Renal cortex interstitium (tissue), 11 donors: ENCODE data around the gene FANCC. TPM values are rescaled to one million over a fixed set of nuclear protein-coding genes. Genes with fewer than 3 reads are reported as not detected.

ENCODE experiments used
- DNase-seq, 11 donors: peaks; one replicate each; pipeline ENCODE4 v3.0.0-alpha.2; 2013; ENCODE audit warnings: low read depth in 9 of 11, low spot score in 4 of 11; ENCODE audit errors: extremely low read depth in 1 of 11
- polyA plus RNA-seq, 3 donors: library from polyadenylated mRNA; unstranded; fragments of 120-200 nt; gene quantifications; one replicate each; pipeline ENCODE4 v1.2.1, GENCODE V29; 2013; ENCODE audit not compliant: insufficient read length in 3 of 3

FANCC gene
- polyA plus RNA-seq, 3 donors: 21.4 to 24.4 (median 23.9) TPM

- no peak for DNase-seq
These were observed 135.7 kb downstream of the FANCC start for GRCh38 chr9:95181835-95182234.

GRCh38 chr9:95181226-95181818 is 136.2 kb downstream of the FANCC start:
- no peak for DNase-seq

DNA sequence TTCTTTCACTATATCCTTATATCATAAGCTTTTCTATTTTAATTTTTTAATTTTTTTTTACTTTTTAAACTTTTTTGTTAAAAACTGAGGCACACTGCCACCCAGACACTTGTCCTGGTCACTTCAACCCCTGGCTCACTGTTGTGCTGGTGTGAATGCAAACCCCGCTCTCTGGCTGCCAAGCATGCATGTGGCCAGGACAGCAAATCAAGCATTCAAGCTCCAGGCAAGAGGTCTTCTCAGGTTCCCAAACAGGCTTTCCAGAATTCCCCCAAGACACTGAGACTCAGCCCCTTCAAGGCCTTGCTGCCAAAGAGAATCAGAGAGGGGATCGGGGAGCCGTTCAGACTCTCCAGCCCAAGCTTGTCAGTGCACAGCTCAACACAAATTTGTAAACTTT is 139.9 kb downstream of the FANCC start:
- DNase-seq: no peak

- DNase-seq: no peak
These were observed 140.7 kb downstream of the FANCC start for GRCh38 chr9:95176755-95177319.

GRCh38 chr9:95175523-95175922 is 142.0 kb downstream of the FANCC start:
- DNase-seq: no peak

DNA sequence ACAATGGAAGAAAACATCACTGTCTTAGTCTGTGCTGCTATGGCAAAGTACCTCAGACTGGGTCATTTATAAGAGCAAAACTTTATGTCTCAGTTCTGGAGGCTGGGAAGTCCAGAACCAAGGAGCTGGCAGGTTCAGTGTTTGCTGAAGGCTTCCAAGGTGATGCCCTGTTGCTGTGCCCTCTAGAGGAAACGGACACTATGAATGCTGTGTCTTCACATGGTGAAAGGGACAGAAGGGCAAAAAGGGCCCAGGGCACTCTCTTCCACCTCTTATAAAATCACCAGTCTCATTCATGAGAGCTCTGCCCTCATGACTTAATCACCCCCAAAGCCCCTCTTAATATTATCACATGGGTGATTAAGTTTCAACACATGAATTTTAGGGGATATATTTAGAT is 143.5 kb downstream of the FANCC start:
- no peak for DNase-seq

DNA sequence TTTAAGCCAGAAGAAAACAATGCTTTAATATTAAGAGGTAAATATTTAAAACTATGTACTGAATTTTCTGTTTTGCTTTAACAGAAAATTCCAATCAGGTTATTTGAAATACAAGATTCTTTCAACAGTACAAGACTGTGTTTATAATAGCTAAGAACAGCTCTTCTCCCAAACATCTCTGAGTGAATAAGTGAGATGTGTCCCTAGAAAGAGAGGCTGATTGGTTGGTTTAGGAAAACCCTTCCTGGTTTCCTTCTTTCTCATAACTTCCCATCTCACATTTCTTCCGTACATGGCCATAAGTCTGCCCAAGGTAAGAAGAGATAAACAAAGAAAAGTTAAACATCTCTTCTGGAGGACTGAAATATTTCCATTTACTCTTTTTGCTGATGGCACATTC is 145.9 kb downstream of the FANCC start:
- DNase-seq: no peak

DNA sequence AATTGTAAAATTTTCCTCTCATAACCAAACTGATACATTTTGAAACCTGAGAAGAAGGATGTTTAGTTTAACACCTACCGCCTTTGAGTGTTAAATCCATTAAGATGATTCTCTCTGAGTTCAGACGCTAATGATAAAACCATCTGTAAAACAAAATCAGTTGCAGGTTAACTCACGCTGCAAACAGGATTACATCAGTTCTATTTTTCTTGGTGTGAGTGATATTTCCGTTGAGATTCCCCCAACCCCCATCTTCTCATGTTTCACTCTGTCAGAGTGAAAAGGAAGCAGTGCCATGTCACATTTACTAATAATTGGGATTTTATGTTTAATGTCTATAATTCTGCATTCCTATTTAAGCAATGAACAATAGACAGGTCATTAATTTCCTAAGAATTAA is 146.5 kb downstream of the FANCC start:
- DNase-seq: no peak

- DNase-seq: no peak
These were observed 149.5 kb downstream of the FANCC start for GRCh38 chr9:95167998-95168397.

GRCh38 chr9:95165004-95165403 is 152.5 kb downstream of the FANCC start:
- DNase-seq: no peak

DNA sequence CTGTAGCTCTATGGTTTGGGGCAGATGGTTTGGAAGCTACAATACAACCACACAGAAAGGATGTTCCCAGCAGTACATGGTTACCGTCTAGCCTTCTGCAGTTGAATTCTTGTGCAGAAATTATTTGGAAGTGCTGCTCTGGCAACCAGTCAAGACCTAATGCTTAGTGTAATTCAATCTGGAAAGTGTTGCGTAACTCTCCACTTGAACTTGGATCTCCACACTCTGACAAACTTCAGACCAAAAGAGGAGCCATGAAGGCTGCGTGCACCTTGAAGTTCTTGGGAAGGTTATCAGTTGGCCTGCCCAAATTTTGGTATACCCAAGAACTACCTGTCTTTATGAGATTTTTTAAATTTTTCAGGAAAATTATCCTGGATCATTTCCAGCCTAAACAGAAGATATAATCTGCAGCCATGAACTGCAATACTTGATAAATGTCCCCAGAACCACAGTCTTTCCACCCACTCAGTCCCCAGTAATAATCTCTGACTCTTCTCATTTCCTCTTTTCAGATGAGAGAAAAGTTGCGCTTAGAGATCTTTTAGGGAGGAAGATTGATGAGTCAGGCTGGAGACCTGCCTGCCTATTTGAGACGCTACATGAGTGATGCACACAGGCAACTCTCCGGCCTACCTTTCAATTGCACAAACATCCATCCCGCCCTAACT is 159.9 kb downstream of the FANCC start:
- peak in 6 of 11 donors; percentile 20 to 55 (median 46) for DNase-seq

DNA sequence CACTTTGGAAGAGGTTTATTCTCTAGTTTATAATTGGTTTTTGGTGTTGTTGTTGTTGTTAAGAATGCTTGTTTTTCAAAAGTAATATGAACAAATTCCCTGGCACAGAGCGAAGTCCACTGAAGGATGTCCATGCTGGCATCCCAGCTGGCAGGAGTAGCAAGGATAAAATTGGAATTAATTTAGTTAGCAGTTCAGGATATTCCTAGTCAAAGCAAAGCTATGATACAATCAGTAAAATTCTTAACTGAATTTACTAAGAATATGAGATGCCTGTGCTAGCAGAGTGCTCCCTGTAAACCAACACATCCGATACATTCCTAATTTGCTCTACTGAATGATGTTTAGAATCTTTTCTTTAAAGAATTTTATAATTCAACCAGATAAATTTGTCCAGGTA is 161.4 kb downstream of the FANCC start:
- DNase-seq: no peak

- DNase-seq: no peak
These were observed 162.3 kb downstream of the FANCC start for GRCh38 chr9:95155220-95155619.

- no peak for DNase-seq
These were observed 166.6 kb downstream of the FANCC start for GRCh38 chr9:95150903-95151302.

GRCh38 chr9:95148208-95148520 is 169.3 kb downstream of the FANCC start:
- DNase-seq: no peak

- DNase-seq: no peak
These were observed 169.9 kb downstream of the FANCC start for GRCh38 chr9:95147452-95148207.

- DNase-seq: peak in 10 of 11 donors; percentile 48 to 88 (median 70)
These were observed 173.6 kb downstream of the FANCC start for GRCh38 chr9:95143591-95144561.

DNA sequence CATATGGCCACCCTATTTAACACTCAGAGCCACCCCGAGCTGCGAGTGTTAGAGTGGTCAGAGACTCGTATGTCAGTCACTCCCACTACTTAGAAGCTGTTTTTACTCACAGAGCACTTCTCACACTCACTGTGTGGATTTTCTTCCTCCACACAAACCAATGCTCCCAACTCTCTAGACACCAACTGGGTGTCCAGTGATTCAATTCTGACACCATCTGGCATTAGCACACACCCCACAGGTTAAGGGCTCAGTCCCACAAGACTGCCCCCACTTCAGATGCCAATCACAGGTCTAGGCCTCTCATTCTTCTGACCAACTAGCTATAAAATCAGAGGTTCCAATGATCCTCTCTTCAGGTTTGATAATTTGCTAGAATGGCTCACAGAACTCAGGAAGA is 174.8 kb downstream of the FANCC start:
- DNase-seq: no peak

- DNase-seq: no peak
These were observed 175.2 kb downstream of the FANCC start for GRCh38 chr9:95142315-95142714.
